GM04503 (cell line): Measurements from ENCODE around the gene PALM.
A peak's percentile ranks its signal among the peaks of the same experiment; 100 is the strongest.
"Not testable (repeated sequence)": the region's sequence is repeated elsewhere in the genome, so short reads cannot be mapped to it uniquely, and the experiment has no call there.

Experiments used
- DNase-seq: peaks from one replicate; pipeline ENCODE4 v3.0.0-alpha.2; 2012; ENCODE audit warnings: low read depth

Gene PALM, protein sequence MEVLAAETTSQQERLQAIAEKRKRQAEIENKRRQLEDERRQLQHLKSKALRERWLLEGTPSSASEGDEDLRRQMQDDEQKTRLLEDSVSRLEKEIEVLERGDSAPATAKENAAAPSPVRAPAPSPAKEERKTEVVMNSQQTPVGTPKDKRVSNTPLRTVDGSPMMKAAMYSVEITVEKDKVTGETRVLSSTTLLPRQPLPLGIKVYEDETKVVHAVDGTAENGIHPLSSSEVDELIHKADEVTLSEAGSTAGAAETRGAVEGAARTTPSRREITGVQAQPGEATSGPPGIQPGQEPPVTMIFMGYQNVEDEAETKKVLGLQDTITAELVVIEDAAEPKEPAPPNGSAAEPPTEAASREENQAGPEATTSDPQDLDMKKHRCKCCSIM

GRCh38 chr19:708154-709143 lies at the start of gene PALM:
PALM (plus strand) TSS chr19:708935; CDS start chr19:709147, 212 bp downstream.
- DNase-seq = no peak

GRCh38 chr19:660793-661426 lies 47.8 kb upstream of the PALM start:
- DNase-seq = no peak

DNA sequence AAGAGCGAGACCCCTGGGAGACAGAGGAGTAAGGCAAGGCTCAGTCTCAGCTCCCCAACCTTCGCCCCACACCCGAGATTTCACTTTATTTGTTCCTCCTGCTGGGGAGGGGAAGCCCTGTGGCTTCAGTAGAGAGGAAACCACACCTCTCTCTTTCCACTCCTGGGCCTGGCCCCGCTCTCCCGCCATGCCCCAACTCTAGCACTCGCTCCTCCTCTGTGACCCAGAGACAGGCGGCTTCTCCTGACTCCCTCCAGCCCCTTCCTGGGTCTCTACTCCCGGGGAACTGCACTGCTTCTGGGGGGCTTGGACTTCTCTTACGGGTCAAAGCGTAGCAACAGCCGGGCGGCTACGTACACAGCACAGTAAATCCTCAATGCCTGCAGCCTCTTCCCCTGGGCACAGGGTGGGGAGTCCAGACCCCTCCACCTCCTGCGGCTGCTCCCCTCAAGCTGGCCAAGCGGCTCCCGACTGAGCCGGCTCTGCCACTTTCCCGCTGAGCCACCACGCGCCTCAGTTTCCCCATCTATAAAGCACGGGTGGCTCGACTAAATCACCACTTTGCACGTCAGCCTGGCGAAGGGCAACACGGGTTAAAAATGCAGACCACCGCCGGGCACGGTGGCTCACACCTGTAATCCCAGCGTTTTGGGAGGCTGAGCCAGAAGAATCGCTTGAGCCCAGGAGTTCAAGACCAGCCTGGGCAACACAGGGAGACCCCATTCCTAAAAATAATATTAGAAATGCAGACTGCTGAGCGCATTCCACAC lies 47.1 kb upstream of the PALM start:
- DNase-seq = no peak

- no peak for DNase-seq
These were observed 46.4 kb upstream of the PALM start for GRCh38 chr19:662207-662961.

DNA sequence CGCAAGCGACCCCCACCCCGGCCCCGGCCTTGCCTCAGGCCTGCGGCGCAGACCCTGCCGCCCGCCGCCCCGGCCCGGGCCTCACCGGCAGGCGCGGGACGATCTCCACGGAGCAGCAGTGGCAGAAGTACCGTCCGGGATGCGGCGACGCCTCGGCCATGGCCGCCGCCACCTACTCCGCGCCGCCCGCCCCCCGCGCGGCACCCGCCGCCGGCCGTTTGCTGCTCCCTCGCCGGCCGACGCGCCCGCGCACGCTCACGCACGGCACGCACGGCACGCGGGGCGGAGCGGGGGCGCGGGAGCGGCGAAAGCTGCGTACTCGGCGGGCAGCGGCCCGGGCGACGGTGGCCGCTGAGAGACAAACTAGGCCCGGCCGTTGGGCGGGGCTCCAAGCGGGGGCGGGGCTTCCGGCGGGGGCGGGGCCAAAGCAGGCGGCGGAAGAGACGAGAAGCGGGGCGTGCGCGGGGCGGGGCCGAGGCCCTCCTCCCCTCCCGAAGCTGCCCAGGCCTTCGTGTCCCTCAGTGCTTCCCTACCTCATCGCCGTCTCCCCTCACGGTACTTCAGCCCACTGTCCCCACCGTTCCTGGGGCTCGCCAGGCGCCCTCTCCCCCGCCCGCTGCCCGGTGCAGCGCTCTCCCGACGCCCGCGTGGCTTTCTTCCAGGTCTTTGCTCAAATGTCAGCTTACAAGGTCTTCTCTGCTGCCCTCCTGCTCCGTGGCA lies 45.6 kb upstream of the PALM start, which contains the start of gene RNF126:
RNF126 (minus strand) TSS at position 253 of the 720 bp plus-strand sequence; CDS start at position 160, 93 bp downstream.
- peak; percentile 40 for DNase-seq

- no peak for DNase-seq
These were observed 45.0 kb upstream of the PALM start for GRCh38 chr19:663682-664117.

GRCh38 chr19:664913-665443 lies 43.8 kb upstream of the PALM start:
- DNase-seq = no peak

- not testable (repeated sequence) for DNase-seq
These were observed 41.7 kb upstream of the PALM start for GRCh38 chr19:666985-667573.

DNA sequence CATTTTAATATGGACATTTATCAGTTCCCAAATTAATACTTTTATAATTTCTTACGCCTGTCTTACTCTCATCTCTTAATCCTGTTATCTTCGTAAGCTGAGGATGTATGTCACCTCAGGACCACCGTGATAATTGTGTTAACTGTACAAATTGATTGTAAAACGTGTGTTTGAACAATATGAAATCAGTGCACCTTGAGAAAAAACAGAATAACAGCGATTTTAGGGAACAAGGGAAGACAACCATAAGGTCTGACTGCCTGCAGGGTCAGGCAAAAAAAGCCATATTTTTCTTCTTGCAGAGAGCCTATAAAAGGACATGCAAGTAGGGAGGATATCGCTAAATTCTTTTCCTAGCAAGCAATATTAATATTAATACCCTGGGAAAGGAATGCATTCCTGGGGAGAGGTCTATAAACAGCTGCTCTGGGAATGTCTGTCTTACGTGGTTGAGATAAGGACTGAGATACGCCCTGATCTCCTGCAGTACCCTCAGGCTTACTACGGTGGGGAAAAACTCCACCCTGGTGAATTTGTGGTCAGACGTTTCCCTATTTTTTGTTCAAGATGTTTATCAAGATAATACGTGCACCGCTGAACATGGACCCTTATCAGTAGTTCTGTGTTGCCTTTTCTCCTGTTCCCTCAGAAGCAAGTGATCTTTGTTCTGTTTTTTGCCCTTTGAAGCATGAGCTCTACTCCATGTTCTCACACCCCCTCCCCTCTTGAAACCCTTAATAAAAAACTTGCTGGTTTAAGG lies 39.9 kb upstream of the PALM start:
- not testable (repeated sequence) for DNase-seq

DNA sequence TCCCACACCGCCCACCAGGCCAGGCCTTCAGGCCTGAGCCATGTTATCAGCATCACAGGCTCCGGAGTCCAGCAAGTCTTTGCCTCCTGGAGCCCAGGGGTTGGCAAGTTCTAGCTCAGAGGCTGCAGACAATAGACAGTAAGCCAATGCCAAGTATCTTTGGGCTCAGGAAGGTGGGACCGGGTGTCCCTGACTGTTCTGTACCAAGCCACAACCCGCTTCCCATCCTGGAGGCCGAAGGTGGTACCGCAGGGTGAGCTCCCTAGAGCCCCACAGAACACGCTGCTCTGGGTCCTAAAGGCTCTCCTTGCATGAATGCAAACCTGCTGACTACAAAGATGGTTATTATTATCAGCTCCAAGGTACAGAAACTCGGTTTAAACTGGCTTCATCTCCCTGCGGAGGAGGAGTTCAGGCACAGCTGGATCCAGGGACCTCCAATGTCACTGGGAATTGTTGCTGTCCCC lies 38.1 kb upstream of the PALM start:
- no peak for DNase-seq

DNA sequence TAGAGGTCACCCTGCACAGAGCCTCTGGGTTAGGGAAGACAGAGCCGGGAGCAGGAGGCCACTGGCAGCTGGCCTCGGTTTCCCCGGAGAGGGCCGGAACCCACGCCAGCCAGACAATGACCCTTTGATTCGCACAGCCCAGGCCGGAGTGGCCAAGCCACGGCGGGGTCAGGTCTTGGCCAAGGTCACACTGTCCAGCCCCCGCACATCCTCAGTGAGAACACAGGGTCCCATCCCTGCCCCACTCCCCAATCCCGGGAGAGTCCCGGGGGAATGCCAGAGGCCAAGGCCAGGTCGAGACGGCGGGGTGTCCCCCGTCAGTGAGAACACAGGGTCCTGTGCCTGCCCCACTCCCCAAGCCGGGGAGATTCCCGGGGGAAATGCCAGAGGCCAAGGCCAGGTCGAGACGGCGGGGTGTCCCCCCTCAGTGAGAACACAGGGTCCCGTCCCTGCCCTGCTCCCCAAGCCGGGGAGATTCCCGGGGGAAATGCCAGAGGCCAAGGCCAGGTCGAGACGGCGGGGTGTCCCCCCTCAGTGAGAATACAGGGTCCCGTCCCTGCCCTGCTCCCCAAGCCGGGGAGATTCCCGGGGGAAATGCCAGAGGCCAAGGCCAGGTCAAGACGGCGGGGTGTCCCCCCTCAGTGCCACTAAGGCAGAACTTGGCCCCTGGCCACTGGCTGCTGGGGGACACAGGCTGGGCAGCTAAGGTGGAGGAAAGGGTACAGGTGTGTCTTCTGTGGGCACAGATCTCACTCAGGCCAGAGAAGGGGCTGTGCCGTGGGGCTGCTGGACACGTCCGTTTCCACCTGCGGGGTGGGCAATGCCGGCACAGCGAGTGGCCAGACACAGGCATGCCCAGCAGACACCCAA lies 34.2 kb upstream of the PALM start:
- no peak for DNase-seq

DNA sequence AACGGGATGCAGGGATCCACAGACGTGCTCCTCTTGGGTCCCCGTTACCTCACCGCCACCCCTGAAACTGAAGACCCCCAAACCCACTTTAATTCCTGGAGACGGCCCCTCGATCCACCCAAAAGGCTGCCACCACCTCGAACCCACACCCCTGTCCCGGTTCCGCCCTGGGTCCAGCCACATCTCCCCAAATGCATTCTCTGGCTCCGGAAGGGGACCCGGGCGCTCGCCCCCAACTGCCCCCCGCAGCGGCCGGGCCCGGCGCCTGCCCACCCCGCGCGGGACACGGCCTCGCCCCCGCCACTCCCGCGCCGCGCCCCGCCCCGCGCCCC lies 32.8 kb upstream of the PALM start:
- no peak for DNase-seq

GRCh38 chr19:676339-677105 lies 32.2 kb upstream of the PALM start, which contains the start of gene FSTL3:
FSTL3 (plus strand) TSS chr19:676392; CDS start chr19:676424, 32 bp downstream.
- no peak for DNase-seq

DNA sequence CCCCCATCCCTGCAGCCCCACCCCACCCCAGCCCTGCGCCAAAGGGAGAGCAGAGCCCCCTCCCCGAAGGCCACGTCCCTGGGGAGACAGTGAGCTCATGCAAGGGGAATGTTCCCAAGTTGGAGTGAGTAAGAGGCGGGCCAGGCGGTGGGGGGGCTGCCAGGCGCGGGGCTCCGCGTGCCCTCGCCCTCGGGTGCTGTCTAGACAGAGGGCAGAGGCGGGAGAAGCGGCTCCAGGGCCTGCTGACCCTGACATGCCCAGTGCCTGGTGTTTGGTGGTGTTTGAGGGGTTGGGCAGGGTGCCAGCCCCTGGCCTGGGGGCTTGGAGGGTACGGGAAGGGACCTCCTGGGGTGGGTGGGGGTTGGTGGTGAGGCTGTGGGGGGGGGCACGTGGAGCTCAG lies 31.5 kb upstream of the PALM start:
- no peak for DNase-seq

GRCh38 chr19:677601-678436 lies 30.9 kb upstream of the PALM start:
- no peak for DNase-seq
